Effector CD8-positive, alpha-beta T cell (primary cell): ENCODE data around the gene SDK2.

ENCODE experiments used
- DNase-seq: peaks from one replicate; lab custom pipeline; 2025; lab: John Stamatoyannopoulos, UW
- total RNA-seq, 4 experiments: gene quantifications; one replicate each; lab custom pipeline; 2026; lab: John Stamatoyannopoulos, UW

SDK2 gene, protein sequence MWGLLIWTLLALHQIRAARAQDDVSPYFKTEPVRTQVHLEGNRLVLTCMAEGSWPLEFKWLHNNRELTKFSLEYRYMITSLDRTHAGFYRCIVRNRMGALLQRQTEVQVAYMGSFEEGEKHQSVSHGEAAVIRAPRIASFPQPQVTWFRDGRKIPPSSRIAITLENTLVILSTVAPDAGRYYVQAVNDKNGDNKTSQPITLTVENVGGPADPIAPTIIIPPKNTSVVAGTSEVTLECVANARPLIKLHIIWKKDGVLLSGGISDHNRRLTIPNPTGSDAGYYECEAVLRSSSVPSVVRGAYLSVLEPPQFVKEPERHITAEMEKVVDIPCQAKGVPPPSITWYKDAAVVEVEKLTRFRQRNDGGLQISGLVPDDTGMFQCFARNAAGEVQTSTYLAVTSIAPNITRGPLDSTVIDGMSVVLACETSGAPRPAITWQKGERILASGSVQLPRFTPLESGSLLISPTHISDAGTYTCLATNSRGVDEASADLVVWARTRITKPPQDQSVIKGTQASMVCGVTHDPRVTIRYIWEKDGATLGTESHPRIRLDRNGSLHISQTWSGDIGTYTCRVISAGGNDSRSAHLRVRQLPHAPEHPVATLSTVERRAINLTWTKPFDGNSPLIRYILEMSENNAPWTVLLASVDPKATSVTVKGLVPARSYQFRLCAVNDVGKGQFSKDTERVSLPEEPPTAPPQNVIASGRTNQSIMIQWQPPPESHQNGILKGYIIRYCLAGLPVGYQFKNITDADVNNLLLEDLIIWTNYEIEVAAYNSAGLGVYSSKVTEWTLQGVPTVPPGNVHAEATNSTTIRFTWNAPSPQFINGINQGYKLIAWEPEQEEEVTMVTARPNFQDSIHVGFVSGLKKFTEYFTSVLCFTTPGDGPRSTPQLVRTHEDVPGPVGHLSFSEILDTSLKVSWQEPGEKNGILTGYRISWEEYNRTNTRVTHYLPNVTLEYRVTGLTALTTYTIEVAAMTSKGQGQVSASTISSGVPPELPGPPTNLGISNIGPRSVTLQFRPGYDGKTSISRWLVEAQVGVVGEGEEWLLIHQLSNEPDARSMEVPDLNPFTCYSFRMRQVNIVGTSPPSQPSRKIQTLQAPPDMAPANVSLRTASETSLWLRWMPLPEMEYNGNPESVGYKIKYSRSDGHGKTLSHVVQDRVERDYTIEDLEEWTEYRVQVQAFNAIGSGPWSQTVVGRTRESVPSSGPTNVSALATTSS (N-terminal part only)
- 0.49 to 1.8 (median 0.98) reads per million in 4 experiments for total RNA-seq

GRCh38 chr17:73644145-73645049, at the start of gene SDK2:
Gene SDK2 (minus strand): TSS chr17:73644445. CDS start chr17:73644088, 357 bp downstream.
- no peak for DNase-seq

DNA sequence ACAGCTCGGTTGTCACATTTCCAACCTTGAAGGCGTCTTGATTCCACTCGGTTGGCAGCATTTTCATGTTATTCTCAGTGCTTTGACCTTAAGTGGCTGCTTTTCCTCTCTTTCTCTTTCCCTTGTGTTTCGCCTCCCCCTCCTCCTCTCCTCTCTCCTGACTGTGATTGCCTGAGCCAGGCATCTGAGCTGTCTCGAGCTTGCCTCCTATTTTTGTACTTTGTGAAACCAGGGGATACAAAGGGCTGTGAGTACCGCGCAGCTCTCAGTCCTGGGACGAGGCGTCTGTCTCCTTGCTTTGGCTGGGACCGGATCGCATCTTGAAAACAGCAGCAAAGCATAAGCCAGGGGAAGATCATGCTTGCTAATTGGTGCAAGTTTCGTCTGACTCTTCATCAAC, 48.8 kb upstream of the SDK2 start:
- no peak for DNase-seq

DNA sequence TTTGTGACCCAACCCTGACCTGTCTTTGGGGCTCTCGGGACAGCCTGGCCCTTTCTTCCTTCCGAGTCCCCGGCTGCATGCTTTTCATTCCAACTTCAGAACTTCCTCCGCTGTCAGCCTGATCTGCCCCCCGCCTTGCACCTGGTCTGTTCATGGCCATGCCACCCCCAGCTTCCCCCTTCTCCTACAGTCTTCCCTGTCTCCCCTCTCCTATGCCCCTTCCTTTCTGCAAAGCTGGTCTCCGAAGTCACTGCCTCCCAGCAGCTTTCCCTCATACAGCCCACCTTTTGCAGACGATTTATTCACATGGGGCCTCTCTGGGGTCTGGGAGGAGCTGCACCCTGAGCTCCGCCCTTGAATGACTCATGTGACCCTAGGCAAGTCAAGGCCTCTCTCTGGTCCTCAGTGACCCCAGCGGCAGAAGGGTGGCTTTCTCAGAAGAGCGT, 47.1 kb upstream of the SDK2 start:
- no peak for DNase-seq

DNA sequence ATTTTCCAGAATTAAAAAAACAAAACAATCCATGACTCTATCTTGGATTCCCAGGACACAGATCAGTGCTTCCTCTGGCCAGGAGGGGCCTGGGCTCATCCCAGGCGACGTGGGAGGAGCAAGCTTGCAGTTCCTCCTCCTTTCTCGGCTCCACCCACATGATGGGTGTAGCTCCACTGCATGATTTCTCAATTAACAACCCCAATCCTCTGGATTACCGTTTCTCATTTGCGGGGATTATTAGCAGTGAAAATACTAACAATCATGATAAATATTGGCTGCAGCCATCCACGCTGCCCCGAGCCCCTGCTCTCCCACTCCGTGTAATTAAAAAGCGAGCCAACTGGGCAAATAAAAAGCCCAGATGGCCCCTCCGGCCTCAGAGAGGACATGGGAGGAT, 46.4 kb upstream of the SDK2 start:
- DNase-seq, result no peak

- DNase-seq, result no peak
These were observed 45.5 kb upstream of the SDK2 start for GRCh38 chr17:73689596-73690275.

DNA sequence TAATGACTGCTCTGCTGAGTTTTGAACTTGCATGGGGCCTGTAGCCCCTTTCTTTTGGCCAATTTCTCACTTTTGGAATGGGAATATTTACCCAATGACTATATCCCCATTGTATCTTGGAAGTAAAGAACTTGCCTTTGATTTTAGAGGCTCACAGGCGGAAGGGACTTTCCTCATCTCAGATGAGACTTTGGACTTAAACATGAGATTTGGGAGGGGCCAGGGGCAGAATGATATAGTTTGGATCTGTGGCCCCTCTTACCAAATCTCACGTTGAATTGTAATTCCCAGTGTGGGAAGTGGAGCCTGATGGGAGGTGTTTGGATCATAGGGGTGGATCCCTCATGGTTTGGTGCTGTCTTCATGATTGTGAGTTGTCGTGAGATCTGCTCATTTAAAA, 42.7 kb upstream of the SDK2 start:
- no peak for DNase-seq

- DNase-seq, result no peak
These were observed 41.9 kb upstream of the SDK2 start for GRCh38 chr17:73686126-73686525.

DNA sequence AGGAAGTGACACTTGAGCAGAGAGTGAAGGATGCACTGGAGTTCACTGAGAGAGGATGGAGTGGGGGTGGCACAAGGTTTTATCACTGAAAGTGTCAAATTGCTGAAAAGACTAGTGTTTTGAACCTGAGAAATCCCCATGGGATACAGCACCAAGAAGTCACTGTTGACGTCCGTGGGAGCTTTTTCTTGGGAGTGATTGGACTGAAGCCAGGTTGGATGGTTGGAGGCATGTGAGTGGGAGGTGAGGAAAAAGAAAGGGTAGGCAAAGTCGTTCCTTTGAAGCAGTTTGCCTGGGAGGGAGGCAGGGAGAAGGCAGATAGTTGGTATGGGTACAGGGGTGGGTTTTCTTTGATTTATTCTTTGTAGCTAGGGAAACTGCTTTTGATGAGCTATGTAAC, 39.9 kb upstream of the SDK2 start:
- no peak for DNase-seq

DNA sequence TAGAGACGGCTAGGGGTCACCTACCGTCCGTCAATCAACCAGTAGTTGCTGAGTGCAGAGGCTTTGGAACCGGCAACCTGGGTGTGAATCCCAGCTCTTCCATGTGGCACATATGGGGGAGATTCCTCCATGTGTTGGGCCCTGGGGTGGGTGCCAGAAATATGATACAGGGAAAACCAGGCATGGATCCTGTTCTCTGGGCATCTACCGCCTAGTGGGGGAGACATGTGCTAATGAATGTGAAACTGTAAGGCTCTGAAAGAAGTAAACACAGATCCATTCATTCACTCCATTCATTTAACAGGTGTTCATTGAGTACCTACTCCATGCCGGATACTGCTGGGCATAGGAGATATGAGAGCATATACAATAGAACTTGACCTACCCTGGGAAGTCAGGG, 39.5 kb upstream of the SDK2 start:
- no peak for DNase-seq

DNA sequence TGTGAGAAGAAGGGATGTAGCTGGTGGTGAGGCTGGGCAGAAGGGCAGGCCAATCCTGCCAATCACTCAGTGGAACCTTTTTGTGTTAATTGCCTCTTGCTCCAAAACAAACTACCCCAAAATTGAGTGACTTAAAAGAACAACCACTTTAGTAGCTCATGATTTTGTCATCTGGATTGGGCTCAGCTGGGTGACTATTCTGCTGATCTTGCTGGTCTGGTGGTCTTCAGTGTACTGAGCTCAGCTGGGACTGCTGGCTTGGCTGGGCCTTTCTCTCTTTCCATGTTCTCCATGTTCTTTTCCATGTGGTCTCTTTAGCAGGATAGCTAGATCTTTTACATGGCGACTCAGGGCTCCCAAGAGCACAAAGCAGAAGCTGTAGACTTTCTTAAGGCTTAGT, 37.7 kb upstream of the SDK2 start:
- no peak for DNase-seq

GRCh38 chr17:73679476-73679875, 35.2 kb upstream of the SDK2 start:
- no peak for DNase-seq

- no peak for DNase-seq
These were observed 34.8 kb upstream of the SDK2 start for GRCh38 chr17:73678999-73679398.

DNA sequence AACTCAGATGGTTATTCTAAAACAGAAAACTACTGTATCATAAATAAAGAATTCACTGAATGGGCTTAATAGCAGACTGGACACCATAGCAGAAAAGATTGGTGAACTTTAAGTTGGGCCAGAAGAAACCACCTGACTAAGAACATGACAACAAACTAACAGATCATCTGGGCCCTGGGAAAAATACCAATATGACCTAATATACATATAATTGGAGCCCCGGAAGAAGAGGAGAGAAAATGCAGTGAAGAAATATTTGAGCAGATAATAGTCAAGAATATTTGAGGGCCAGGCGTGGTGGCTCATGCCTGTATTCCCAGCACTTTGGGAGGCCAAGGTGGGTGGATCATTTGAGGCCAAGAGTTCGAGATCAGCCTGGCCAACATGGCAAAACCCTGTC, 25.5 kb upstream of the SDK2 start:
- DNase-seq, result no peak

DNA sequence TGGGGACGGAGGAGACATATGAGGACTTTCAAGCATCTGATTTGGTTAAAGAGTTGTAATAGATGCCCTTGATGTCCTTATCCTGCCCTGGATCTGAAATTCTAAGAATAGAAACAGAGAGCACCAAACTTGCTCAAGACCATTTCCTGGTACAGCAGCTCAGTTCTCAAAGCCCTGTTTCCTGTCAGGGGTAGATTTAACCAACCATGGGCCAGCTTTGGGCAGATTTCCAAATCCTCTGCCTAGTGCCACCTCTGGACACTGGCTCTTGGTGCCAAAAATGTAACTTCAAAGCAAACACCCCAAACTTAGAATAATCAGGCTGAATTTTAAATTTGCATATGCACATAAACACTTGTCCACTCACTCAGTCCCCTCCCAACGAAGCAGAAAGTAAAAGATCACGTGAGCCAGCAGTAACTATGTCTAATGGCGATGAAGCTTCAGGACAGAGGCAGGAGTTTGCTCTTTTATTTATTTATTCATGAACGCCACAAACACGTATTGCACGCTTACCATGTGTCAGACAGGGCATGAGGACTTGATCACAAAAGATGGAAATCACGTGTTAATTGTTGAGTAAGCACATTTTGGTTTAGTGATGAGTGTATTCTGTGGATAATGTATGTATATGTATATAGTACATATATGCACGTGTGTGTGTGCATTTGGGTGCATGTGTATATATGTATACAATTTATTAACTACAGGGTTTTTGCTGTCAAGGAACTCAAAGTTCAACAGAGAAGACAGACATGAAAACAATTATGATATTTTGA, 23.1 kb upstream of the SDK2 start:
- no peak for DNase-seq

DNA sequence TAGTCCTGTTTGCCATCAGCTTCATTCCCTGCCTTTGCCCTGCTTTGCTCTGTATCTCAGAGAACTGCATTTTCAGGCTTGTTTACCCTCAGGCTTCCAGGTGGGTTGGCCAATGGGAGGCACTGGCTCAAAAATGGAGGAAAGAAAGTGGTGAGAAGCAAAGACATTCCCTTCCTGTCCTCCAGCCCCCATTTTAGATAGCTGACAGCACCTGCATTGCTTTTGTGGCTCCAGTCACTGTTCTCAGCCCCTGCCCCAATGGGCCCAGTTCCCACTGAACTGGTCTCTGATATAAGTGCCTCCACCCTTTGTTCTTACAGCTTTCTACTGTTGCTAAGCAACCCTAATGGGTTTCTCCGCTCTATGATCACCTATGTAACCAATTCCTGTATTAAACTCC, 19.4 kb upstream of the SDK2 start:
- DNase-seq, result no peak

DNA sequence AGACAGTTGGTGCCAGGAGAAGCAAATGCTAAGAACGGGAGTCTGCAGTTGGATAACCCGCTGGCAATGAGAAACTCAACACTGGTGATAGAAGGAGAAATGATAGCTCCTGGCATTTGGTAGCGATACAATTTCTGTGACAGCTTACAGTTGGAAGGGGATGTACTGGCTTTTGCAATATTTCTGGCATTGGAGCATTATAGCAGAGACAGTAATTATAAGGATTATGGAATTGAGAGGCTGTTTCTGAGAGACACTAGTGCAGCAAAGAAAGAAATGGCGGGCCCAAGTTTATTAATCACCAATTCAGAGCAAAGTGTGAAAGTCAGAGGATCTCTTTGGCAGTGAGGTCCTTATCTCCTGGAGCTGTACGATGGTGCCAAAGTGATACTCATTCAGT, 16.1 kb upstream of the SDK2 start:
- DNase-seq, result no peak

GRCh38 chr17:73658821-73659515, 14.7 kb upstream of the SDK2 start:
- DNase-seq, result no peak

- DNase-seq, result no peak
These were observed 13.3 kb upstream of the SDK2 start for GRCh38 chr17:73657473-73658116.

DNA sequence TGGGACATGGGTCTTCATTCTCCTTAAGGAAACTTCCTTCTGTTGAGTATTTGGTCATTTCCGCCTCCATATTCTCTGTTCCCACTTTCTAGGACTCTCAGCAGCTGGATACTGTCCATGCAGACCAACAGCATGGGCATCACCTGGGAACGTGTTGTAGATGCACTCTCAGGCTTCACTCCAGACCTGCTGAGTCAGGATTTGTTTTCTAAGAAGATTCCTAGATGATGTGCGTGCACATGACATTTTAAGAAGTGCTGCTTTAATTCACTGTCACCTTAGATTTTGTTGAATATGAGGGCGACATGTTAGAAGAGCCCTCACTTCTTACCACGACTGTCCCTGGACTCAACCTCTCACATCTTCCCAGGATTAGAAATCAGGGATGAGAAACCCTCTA, 10.0 kb upstream of the SDK2 start:
- no peak for DNase-seq
